SW480 (cell line): ENCODE measurements around the gene RBM4B.

Source experiments
- DNase-seq: peaks from one replicate; pipeline ENCODE4 v3.0.0-alpha.2; 2016; ENCODE audit warnings: low spot score

The RBM4B gene

GRCh38 chr11:66706989-66707388 is 29.3 kb upstream of the RBM4B start:
- no peak for DNase-seq

GRCh38 chr11:66705587-66706335 is 28.1 kb upstream of the RBM4B start:
- DNase-seq, result no peak

- no peak for DNase-seq
These were observed 27.1 kb upstream of the RBM4B start for GRCh38 chr11:66704659-66705360.

GRCh38 chr11:66701432-66702240 is 23.9 kb upstream of the RBM4B start:
- no peak for DNase-seq

GRCh38 chr11:66700742-66701141 is 23.1 kb upstream of the RBM4B start:
- no peak for DNase-seq

- no peak for DNase-seq
These were observed 22.6 kb upstream of the RBM4B start for GRCh38 chr11:66700337-66700736.

GRCh38 chr11:66698491-66698890 is 20.8 kb upstream of the RBM4B start:
- DNase-seq, result no peak

- no peak for DNase-seq
These were observed 20.3 kb upstream of the RBM4B start for GRCh38 chr11:66697988-66698387.

GRCh38 chr11:66696146-66696545 is 18.5 kb upstream of the RBM4B start:
- DNase-seq, result no peak

- peak; percentile 97 for DNase-seq
These were observed 17.1 kb upstream of the RBM4B start for GRCh38 chr11:66694732-66695207.

- DNase-seq, result no peak
These were observed 16.3 kb upstream of the RBM4B start for GRCh38 chr11:66694056-66694410.

- no peak for DNase-seq
These were observed 15.8 kb upstream of the RBM4B start for GRCh38 chr11:66693356-66694055.

GRCh38 chr11:66692871-66693331 is 15.2 kb upstream of the RBM4B start:
- no peak for DNase-seq

GRCh38 chr11:66692446-66692845 is 14.8 kb upstream of the RBM4B start:
- DNase-seq, result no peak

GRCh38 chr11:66691311-66691980 is 13.8 kb upstream of the RBM4B start:
- DNase-seq, result no peak

- no peak for DNase-seq
These were observed 12.2 kb upstream of the RBM4B start for GRCh38 chr11:66689661-66690590.

- DNase-seq, result no peak
These were observed 11.2 kb upstream of the RBM4B start for GRCh38 chr11:66688561-66689534.

GRCh38 chr11:66687831-66688281 is 10.2 kb upstream of the RBM4B start:
- DNase-seq, result no peak
